ENCODE data around the gene GABRA4.

- no peak for TF ChIP-seq CTCF (IDR thresholded peaks at IDR 0.05)
- no peak for TF ChIP-seq POLR2A (IDR thresholded peaks at IDR 0.05)
Measured at GRCh38 chr4:46874811-46875210, 118.6 kb downstream of the GABRA4 start.
